Endothelial cell of umbilical vein (primary cell): ENCODE measurements around the gene TPM1. TPM values are rescaled to one million over a fixed set of nuclear protein-coding genes. Genes with fewer than 3 reads are reported as not detected.

Experiments
- BruUV-seq: library from RNA; stranded (reverse); fragments of 400-500 nt; replicated peaks from 2 replicates; lab custom pipeline; 2021; lab: Mats Ljungman, UMichigan
- CTCF ChIA-PET: fragments of 300-600, 350-600 bp; sonication (Branson Sonifier 250); formaldehyde crosslinking; loops from one replicate; lab custom pipeline; 2021; ENCODE audit warnings: antibody characterized with exemption, inconsistent platforms; lab: Charles Lee
- POLR2A ChIA-PET: fragments of 300-600, 350-600 bp; sonication (Branson Sonifier 250); formaldehyde crosslinking; loops from one replicate; lab custom pipeline; 2021; ENCODE audit warnings: antibody characterized with exemption, inconsistent platforms; lab: Charles Lee
- DNase-seq: peaks from one replicate; pipeline ENCODE4 v3.0.0-alpha.2; 2011; ENCODE audit warnings: low read depth, low spot score
- FAIRE-seq: peaks from 2 replicates; lab custom pipeline; 2011; peaks lifted over from hg19 to GRCh38; lab: Jason Lieb, UNC
- H2AFZ ChIP-seq: 2 replicates; pipeline ENCODE4 v1.6.0; 2012; ENCODE audit warnings: low read depth, low read length, control low read depth, inconsistent platforms
- H3K27ac ChIP-seq: 2 replicates; pipeline ENCODE4 v1.5.1; 2011; ENCODE audit warnings: low read depth, mild to moderate bottlenecking, control low read depth, low read length, moderate library complexity; ENCODE audit not compliant: insufficient read depth
- H3K27me3 ChIP-seq, 2 experiments: 2 replicates each; pipeline versions ENCODE4 v1.6.0 to v1.6.1; 2011; ENCODE audit warnings: low read length in 2 of 2, mixed read lengths in 1 of 2; ENCODE audit not compliant: control insufficient read depth in 2 of 2, insufficient read depth in 2 of 2
- H3K36me3 ChIP-seq, 2 experiments: 2 replicates in 1 of 2; 3 replicates in 1 of 2; pipeline ENCODE4 v1.5.1; 2011; ENCODE audit warnings: low read length in 2 of 2, mild to moderate bottlenecking in 1 of 2, moderate library complexity in 1 of 2; ENCODE audit not compliant: control insufficient read depth in 2 of 2, insufficient read depth in 2 of 2; ENCODE audit errors: extremely low read depth in 1 of 2
- H3K4me1 ChIP-seq: 3 replicates; pipeline ENCODE4 v1.5.1; 2011; ENCODE audit warnings: mild to moderate bottlenecking, low read length; ENCODE audit not compliant: control insufficient read depth, insufficient read depth; ENCODE audit errors: extremely low read depth
- H3K4me2 ChIP-seq: 2 replicates; pipeline ENCODE4 v1.6.1; 2011; ENCODE audit warnings: low read length, control low read depth, mixed read lengths; ENCODE audit not compliant: insufficient read depth
- H3K4me3 ChIP-seq, 3 experiments: fragments of 200-600 bp in 1 of 3; sonication (generic), shearing (Covaris generic) in 1 of 3; replicated peaks in 1 of 3; 2 replicates each; pipeline ENCODE4 v1.5.1; 2011 to 2016; ENCODE audit warnings: control low read depth in 3 of 3, low read length in 3 of 3, mild to moderate bottlenecking in 2 of 3, inconsistent platforms in 1 of 3, low read depth in 1 of 3, moderate library complexity in 1 of 3; ENCODE audit not compliant: insufficient read depth in 1 of 3
- H3K79me2 ChIP-seq: 2 replicates; pipeline ENCODE4 v1.6.0; 2012; ENCODE audit warnings: low read length, inconsistent platforms; ENCODE audit not compliant: control insufficient read depth, insufficient read depth
- H3K9ac ChIP-seq: replicated peaks from 2 replicates; pipeline ENCODE3; 2011; ENCODE audit warnings: low read length, control low read depth; ENCODE audit not compliant: insufficient read depth; ENCODE audit errors: extremely low read depth
- H3K9me1 ChIP-seq: replicated peaks from 3 replicates; pipeline ENCODE4 v1.6.0; 2011; ENCODE audit warnings: mild to moderate bottlenecking, low read length; ENCODE audit not compliant: control insufficient read depth, insufficient read depth; ENCODE audit errors: extremely low read depth
- H3K9me3 ChIP-seq: replicated peaks from 2 replicates; pipeline ENCODE4 v1.5.1; 2012; ENCODE audit warnings: low read length, inconsistent platforms; ENCODE audit not compliant: control insufficient read depth, insufficient read depth
- H4K20me1 ChIP-seq: replicated peaks from 2 replicates; pipeline ENCODE3; 2011; ENCODE audit warnings: mild to moderate bottlenecking, low read length; ENCODE audit not compliant: control insufficient read depth, insufficient read depth; ENCODE audit errors: extremely low read depth
- EZH2 ChIP-seq: IDR thresholded peaks from 2 replicates; pipeline ENCODE4 v1.6.1; 2012; ENCODE audit warnings: borderline replicate concordance, low read depth, mild to moderate bottlenecking, moderate library complexity, low read length, inconsistent platforms; ENCODE audit not compliant: severe bottlenecking
- FOS ChIP-seq: IDR thresholded peaks from 2 replicates; pipeline ENCODE4 v1.6.1; 2011; ENCODE audit warnings: mild to moderate bottlenecking, low read length, moderate library complexity, borderline replicate concordance; ENCODE audit not compliant: insufficient read depth
- GATA2 ChIP-seq: IDR thresholded peaks from 2 replicates; pipeline ENCODE4 v1.7.0; 2011; ENCODE audit warnings: low read depth, mild to moderate bottlenecking, moderate library complexity, mixed read lengths, low read length; ENCODE audit not compliant: insufficient read length, insufficient read depth
- MYC ChIP-seq: IDR thresholded peaks from one replicate; pipeline ENCODE4 v1.6.1; 2011; ENCODE audit warnings: mild to moderate bottlenecking, low read depth, low read length
- POLR2A ChIP-seq: IDR thresholded peaks from 2 replicates; pipeline ENCODE4 v1.6.1; 2012; ENCODE audit warnings: low read depth, mild to moderate bottlenecking, control low read depth, low read length
- POLR2AphosphoS5 ChIP-seq: IDR thresholded peaks from 2 replicates; pipeline ENCODE4 v1.6.1; 2012; ENCODE audit warnings: low read depth, mild to moderate bottlenecking, control low read depth, low read length, moderate library complexity; ENCODE audit not compliant: insufficient read depth
- dilution Hi-C: fragments of 300-500 bp; cut with MboI; formaldehyde crosslinking; loops from one replicate; pipeline ENCODE4 v1.15.0; 2019; ENCODE audit warnings: low sequenced_read_pairs; ENCODE audit not compliant: extremely low pct_ligation_motif_present
- intact Hi-C: fragments of 100-400 bp; cut with micrococcal nuclease; formaldehyde crosslinking; loops from one replicate; pipeline ENCODE4 v1.10.0; 2022
- polyA plus RNA-seq, 4 experiments: library from polyadenylated mRNA; depleted of rRNA in 3 of 4; stranded (reverse) in 3 of 4; unstranded in 1 of 4; fragments of >200 nt; gene quantifications; 2 replicates each; pipeline versions ENCODE4 v1.2.1 to v1.2.3, GENCODE V29; 2011 to 2012; ENCODE audit warnings: missing spikeins in 1 of 4
- total RNA-seq: library from RNA; stranded (reverse); gene quantifications from 2 replicates; pipeline ENCODE4 v1.2.3, GENCODE V29; 2021
- TF ChIP-seq, protein P1 (sequence below): IDR thresholded peaks from 2 replicates; pipeline ENCODE4 v1.6.1; 2011; ENCODE audit not compliant: insufficient read depth, insufficient read length

Gene TPM1
- total and polyA plus RNA-seq, 2 donors (not counting 3 experiments of a cell fraction or from before 2014, with no cell fraction given): 518 to 558 TPM

DNA sequence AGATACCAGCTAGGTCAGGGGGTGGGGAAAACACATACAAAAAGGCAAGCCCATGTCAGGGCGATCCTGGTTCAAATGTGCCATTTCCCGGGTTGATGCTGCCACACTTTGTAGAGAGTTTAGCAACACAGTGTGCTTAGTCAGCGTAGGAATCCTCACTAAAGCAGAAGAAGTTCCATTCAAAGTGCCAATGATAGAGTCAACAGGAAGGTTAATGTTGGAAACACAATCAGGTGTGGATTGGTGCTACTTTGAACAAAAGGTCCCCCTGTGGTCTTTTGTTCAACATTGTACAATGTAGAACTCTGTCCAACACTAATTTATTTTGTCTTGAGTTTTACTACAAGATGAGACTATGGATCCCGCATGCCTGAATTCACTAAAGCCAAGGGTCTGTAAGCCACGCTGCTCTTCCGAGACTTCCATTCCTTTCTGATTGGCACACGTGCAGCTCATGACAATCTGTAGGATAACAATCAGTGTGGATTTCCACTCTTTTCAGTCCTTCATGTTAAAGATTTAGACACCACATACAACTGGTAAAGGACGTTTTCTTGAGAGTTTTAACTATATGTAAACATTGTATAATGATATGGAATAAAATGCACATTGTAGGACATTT, 28.9 kb downstream of the TPM1 start:
- Histone ChIP-seq H3K9ac (no peak overlapping the region), H3K27ac (no peak overlapping the region), H2AFZ (no peak overlapping the region), H4K20me1 (no peaks in the 10 kb centered on the region), H3K4me3 (no peak overlapping the region), H3K79me2 (no peaks in the 10 kb centered on the region), H3K27me3 (no peaks in the 10 kb centered on the region), H3K36me3 (peaks cover 23 to 27% of the 10 kb centered on the region in 2 experiments), H3K4me2 (no peak overlapping the region), H3K9me1 (no peaks in the 10 kb centered on the region), H3K4me1 (no peaks in the 10 kb centered on the region), H3K9me3 (no peaks in the 10 kb centered on the region)
- ChIA-PET CTCF (interaction anchor here (1.9 kb wide), 1 partner anchor 24 kb away, joined by 5 read pairs; no protein-coding TSS in a partner anchor), POLR2A (no interaction called here)
- no peak for DNase-seq
- dilution Hi-C loops (no loop called here), intact Hi-C loops (no loop called here)
- TF ChIP-seq FOS (no peak), MYC (no peak), POLR2AphosphoS5 (no peak), GATA2 (no peak), EZH2 (no peak), POLR2A (peak; percentile 43)
- TSS peak; percentile 74 for BruUV-seq
- FAIRE-seq: no peak

DNA sequence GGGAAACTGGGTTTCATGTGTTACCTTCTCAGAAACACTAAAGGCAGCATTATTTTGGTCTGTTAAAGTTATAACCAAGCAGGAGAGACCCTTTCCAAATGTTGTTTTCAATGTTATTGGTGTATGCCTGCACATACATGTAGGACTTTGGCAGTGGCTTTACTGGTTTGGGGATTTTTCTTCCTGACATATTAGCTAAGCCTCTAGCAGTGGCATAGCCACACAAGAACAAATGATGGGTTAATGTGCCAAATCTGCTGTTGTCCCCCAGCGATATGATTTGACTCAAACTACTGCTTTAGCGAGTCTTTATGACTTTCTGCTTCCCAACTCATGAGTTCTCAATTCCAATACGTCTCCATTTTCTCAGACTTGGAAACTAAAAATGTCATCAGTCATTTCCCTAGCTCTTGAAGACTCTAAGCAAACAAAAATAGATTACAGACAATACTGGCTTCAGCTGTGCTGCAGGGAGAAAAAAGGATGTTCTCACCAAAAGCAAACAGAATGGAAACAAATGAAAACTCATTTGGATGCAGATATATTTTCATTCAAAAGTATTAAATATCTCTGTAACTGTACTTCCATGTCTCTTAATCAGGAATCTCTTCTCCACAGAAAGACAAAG, 29.6 kb downstream of the TPM1 start:
- Histone ChIP-seq H3K4me3 (no peak overlapping the region), H3K27ac (no peak overlapping the region), H3K9ac (no peak overlapping the region), H3K9me3 (no peaks in the 10 kb centered on the region), H3K4me2 (no peak overlapping the region), H4K20me1 (no peaks in the 10 kb centered on the region), H3K4me1 (no peaks in the 10 kb centered on the region), H3K9me1 (no peaks in the 10 kb centered on the region), H2AFZ (no peak overlapping the region), H3K79me2 (no peaks in the 10 kb centered on the region), H3K27me3 (no peaks in the 10 kb centered on the region), H3K36me3 (peaks cover 23 to 26% of the 10 kb centered on the region in 2 experiments)
- no TSS peak for BruUV-seq
- ChIA-PET CTCF (interaction anchor here (1.5 kb wide), 1 partner anchor 331 kb away, joined by 5 read pairs; no protein-coding TSS in a partner anchor), POLR2A (interaction anchor here (0.6 kb wide), 1 partner anchor 90 kb away, joined by 5 read pairs; no protein-coding TSS in a partner anchor)
- DNase-seq (no peak), FAIRE-seq (no peak)
- intact Hi-C loops: no loop called here
- dilution Hi-C loops: no loop called here
- no peak for TF ChIP-seq POLR2A
- TF ChIP-seq, protein P1, sequence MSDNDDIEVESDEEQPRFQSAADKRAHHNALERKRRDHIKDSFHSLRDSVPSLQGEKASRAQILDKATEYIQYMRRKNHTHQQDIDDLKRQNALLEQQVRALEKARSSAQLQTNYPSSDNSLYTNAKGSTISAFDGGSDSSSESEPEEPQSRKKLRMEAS: no peak
- peak; percentile 7 for TF ChIP-seq POLR2AphosphoS5
- no peak for TF ChIP-seq GATA2
- no peak for TF ChIP-seq FOS
- no peak for TF ChIP-seq EZH2
